CD1c-positive myeloid dendritic cell (primary cell): ENCODE results near the gene SLC17A6.

Experiments
- DNase-seq: peaks from one replicate; pipeline ENCODE4 v3.0.0-alpha.2; 2016; ENCODE audit errors: extremely low spot score

SLC17A6 gene

DNA sequence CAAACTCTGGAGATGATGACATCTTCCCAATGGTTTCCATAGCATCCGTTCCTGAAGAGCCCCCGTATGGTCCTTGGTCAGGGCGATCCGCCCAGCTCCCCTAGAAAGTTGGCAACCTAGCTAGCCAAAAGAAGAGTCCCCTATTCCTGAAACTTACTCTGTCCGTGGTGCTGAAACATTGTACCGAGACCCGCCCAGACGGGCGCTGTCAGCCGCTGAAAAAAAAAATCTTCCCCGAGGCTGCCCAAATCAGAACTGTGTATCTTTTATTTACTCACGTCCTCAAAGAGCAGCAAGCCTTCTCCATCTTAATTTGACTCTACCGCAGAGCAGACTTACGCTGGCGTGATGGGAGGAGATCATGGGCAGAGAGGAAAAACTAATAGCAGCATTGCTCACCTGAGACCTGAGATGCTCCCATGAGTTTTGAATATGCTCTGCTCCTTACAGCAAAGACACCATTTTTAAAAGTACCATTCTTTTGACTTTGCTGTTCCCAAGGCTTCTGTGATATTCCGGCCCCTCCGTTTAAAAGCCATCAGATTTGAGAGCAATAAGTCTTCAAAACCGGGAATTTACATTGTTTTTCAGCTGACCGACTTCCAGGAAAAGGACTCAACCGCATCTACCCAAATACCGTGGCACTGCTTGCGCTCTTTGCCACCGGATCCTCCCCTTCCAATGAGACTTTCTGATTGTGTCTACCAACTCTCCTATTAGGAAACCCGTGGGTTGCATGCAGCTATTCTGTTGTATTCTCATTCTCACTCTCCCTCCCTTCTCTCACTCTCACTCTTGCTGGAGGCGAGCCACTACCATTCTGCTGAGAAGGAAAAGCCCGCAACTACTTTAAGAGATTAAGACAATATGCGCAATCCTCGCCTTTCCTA lies at the start of gene SLC17A6:
SLC17A6 (plus strand) TSS at position 786 of the 890 bp plus-strand sequence. CDS start 153 bp downstream, outside the sequence.
- peak; percentile 8 for DNase-seq

DNA sequence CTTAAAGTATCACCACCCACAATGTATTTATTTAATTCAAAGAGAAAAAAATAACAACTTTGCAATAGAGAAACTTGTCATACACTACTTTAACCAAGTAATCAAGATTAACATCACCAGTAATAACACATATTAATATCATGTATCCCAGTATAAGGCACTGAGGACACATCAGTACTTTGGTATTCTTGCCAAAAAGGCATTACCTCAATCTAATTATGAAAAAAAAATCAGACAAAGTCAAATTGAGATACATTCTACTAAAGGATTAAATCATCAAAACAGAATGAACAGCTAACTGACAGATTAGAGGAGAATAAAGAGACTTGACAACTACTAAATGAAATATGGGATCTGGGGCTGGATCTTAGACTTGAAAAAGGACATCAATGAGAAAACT lies 35.8 kb upstream of the SLC17A6 start:
- no peak for DNase-seq

DNA sequence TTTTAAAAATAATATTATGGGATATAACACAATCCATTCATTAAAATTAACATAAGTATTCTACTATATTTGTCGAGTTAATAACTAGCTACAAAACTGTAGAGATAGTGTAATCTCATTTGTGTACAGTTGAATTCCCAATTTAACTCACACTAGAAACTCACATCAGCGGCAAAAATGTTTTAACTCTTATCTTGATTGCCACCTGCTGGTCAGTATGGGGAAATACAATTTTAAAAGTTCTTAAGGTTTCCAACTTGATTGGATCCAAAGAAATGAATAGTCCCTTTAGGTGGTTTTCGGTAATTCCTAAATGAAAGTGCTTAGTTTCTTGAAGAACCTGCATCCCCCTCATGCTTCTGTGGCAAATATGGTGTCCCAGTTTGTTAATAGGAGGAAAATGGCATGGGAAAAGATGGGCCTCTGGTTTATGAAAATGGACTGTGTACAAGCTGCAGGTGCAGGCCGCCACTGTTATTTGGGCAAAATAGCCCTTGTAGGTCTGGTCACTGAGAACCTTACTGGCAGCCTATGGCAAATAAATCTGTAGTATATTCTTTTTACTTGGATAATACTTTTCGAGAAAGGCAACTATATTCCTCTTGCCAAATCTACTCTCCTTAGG lies 33.7 kb upstream of the SLC17A6 start:
- peak; percentile 47 for DNase-seq

DNA sequence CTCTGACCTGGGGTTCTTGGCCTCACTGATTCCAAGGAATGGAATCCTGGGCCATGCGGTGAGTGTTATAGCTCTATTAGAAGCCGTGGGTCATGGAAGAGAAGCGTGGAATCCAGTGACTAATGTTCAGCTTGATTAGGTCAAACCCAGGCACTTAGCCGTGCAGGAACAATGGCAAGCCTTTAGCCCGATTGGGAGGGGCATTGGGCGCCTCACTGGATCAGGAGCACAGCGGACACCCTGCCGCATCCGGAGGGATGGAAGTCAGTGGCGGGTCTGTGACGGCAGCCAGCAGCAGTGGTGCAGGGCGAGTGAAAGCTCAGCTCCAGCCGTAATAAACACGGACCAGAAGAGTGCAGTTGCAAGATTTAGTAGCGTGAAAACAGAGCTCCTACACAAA lies 20.5 kb upstream of the SLC17A6 start:
- DNase-seq, result no peak

DNA sequence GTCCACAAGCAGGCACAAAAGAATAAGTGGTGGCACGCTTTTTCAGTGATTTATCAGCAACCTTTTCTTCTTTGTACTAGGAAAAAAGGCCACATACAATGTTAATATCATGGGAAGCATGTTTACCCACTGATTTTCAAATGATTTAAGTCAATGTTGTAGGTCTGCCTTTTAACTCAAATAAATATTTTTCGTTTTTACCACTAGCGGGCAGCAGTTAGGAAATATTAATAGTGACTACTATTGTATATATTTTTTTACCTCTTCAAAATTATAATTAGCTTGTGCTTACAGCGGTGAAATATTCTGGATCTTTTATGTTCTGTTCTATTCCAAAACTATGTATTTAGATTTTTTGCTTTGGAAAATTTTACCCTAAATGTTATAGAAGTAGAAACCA lies 6.4 kb upstream of the SLC17A6 start:
- no peak for DNase-seq

DNA sequence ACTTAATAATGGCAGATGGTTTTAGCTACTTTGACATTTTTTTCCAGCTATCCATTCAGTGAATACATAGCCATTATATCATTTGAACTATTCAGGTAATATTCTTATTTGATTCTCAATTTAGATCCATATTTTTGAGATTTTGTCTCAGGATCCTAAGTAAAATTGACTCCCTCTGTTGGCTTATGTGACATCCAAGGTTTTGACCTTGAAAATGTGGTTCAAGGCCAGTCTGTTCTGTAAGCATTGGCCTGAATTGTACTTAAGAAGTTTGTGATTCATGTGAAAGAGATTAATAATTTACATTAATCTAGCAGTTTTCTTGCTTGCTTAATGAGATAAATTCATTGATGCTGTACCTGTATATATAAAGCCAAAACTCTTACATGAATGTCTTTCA lies 1.6 kb upstream of the SLC17A6 start:
- DNase-seq, result no peak

DNA sequence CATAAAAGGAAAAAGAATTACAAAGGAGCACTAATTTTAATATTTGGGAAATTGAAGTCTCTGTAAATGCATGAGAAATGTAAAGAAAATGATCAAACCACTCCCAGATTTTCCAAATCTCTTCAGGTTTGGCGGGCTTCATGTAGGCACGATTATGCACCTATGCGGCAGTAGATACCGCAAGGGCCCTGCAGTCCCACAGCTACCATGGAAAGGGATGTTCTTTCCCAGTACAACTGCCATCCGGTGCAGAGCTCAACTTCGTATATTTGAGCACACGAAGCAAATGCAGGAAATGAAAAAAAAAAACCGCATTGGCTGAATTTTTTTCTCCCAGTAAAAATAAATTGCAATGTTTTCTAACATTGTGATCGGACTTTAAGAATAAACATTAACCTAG lies 1.4 kb downstream of the SLC17A6 start:
- no peak for DNase-seq

DNA sequence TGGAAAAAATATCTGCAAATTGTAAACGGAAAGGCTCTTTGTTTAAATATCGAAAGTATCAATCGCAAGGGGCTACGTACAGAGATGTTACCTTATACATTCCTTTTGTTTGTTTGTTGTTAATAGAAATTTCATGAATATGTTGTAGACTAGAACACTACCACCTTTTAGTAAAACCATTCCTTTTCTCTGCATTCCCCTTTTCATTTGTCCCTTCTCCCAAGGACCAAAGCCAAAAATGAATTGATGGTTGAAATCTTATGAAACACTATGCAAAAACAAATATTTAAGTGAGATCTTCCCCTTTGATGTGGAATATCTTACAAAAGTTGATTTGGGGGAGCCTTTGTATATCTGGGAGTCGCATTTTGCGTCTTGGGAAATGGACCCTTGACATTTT lies 2.1 kb downstream of the SLC17A6 start:
- DNase-seq, result no peak

DNA sequence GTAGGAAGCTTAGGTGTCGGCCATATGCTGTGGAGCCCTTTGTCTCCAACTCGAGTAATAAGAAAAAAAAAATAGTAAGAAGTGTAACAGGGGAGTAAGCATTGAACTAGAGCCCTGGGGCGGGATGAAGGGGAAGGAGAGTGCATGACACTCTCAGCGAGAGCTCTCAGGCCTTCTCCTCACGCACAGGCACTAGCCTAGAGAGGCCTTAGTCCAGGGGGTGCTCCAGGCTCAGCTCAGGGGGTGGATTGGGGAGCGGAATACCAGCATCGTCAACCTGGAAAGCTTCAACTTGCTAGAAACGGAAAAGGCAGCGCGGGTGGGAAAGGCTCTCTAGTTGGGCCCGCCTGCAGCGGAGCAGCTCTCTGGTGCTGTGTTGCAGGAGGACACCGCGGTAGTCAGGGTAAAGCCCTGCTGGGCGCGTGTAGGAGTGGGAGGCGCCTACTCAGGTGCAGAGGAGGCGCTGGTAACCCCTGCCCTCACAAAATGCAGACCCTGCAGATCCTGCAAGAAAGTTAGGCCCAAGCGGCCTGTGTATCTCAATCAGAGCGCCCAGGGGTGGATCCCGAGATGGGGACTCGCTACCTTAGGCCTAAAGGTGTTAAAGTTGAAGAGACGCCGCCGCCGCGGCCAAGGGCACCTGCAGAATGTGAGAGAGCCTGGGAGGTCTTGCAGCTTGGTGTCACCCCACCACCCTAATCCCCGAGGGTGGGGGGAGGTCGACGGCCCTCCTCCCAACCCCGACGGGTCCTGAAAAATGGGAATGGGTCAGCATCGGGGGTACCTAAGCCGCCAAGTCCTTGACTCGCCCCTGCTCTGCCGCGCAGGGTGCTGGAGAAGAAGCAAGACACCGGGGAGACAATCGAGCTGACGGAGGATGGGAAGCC lies 2.8 kb downstream of the SLC17A6 start:
- DNase-seq, result no peak

DNA sequence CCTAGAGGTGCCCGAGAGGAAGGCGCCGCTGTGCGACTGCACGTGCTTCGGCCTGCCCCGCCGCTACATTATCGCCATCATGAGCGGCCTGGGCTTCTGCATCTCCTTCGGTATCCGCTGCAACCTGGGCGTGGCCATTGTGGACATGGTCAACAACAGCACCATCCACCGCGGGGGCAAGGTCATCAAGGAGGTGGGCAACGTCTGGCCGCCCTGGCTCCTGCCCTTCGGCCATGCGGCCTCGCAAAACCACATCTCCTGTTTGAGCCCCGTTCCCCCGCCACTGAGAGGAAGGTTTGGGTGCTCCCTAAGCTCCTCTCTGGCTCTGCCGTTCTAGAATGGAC lies 3.4 kb downstream of the SLC17A6 start:
- no peak for DNase-seq

DNA sequence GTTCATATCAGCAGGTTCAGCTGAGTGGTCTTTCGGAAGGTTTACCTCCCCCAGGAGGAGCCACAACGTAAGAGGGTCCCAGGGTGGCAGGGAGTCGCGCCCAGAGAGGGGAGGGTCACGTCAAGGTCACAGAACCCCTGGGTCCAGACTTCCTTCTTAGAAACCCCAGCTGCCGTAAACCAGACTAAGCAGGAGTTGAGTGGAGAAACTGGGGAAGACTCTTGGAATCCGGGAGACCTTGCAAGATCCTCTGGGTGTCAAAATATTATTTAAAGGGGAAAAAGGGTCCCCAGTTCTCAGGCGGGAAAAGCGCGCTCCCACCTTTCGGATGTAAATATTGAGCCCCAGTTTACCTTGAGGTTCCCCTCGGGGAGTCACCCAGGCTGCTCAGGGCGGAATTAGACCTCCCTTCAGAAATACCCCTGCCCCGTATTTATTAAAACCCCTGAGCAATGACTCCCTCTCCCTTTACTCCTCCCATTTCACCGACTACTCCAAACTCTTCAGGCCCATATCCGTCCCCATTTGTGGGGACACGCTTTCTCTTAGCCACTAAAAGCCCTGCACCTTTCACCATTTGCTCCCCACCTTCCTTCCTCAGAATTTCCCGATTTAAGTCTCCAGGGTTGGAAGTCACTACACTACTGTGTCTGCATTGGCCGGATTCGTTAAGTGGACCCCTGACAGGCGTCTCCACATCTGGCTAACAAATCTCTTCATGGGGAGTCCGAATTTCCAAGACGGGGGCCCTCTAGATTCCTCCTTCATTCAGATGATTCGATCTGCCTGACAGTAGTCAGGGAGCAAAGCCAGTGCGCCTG lies 4.2 kb downstream of the SLC17A6 start:
- no peak for DNase-seq

DNA sequence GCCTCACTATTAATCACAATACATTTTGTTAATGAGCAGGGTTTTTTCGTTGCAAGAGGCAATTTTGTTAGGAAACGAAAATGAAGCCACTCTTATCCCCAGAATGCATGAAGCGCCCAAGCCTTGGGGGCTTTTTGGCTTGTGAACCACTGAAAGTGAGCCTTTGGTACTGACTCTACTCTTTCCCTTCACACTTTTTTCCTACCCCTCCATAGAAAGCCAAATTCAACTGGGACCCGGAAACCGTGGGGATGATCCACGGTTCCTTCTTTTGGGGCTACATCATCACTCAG lies 4.8 kb downstream of the SLC17A6 start:
- DNase-seq, result no peak

DNA sequence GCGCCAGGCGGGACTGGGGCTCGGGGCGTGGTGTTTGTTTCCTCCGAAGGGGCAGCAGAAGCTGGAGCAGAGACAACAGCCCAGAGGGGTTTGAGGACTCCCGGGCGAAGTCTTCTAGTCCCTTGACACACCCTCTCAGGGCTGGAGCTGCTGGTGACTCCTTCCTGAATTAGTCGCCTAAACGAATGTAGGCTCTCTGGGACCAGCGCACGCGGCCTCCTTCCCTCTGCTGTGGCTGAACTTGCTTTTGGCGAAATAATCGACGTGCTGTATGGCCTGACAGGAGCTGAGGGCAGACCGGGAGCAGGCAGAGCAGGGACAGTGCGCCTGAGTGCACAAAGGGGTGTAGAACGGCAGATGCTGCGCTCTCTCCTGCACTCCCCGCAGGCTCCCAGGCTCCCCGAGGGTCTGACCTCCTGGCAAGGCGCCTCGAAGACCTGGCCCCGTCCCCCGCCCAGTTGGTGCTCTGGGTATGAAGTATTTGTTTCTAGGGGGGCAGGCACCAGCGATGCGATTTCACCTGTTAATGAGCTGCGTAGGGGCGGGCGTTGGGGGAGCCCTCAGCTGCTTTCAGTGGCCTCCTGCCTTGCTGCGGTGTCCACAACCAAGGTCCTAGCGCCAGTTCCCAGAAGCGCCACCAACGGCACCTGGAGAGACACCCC lies 5.3 kb downstream of the SLC17A6 start:
- no peak for DNase-seq

DNA sequence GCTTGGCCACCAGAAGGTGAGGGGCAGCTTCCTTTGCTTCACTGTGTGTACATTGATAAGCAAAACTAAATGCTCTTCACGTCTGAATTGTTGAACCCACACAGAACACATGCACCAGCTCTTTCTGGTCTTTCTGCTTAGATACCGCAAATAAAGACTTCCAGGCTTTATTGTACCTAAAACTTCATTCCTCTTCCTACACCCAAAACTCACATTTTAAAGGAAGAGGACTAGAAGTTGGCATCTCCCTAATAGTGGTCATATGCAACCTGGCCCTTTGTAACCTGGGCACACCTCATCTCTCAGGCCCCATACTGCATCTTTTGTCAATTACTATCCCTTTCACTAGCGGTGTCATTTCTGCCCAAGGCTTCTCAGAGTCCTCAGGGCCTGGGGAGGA lies 5.9 kb downstream of the SLC17A6 start:
- DNase-seq, result no peak

DNA sequence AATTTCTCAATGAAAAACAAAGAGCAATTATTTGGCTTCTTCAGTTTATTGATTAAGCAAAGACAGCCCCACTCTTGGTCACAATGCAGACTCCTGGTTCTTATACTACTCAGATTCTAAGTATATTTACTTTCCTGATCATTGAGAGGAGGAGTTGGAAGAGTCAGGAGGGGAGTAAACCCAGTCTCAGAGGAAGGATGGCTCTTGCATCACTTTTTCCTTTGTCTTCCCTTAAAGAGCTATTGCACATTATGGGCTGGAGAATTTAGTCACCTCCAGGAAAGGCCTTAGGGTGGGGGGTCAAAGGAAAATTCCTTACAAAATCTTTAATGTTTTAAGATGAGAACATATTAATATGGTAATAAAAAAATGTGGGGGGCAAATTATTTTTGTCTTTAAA lies 8.1 kb downstream of the SLC17A6 start:
- no peak for DNase-seq

DNA sequence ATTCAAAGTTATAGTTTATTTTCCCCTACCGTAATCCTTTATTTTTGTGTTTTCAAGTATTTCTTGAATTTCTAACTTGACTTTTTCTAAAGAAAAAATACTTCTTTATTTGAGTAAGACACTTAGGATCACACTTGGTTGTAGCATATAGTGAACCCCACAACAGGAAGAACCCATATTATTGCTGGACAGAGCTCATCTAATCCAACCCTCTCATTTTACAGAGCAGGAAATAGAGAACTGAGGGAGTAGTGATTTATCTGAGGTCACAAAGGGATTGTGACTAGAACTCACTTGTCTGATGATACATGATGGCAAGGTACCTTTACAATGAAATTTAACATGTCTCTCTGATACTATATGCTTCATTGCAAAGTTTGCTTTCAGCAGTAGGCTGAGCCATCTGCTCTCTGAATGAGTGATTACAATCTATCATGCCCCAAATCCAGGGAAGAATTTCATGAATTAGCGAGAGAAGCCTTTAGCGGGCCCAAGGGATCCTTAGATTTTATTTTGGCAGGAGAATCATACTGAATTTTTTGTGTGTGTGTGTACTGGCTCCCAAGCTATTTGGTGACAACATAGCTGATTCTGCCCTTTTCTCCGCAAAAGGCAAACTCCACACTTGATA lies 9.8 kb downstream of the SLC17A6 start:
- DNase-seq, result no peak

DNA sequence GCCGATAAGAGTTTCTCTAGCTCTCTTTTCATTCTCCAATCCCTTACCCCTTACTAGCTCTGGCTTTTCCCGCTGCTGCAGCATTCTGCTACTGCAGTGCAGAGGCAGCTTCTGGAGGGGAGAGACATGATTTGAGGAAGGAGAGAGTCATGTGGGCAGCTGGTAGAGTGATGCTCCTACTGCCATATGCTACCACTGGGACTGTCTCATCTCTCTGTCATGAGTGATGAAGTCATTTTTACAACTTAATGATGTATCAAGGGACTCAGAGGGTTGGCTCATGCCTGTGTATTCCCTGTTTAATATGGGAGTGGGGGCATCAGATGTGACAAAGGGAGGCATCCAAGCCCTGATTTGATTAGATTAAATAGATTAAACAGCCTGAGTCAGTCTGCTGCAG lies 11.3 kb downstream of the SLC17A6 start:
- DNase-seq, result no peak

DNA sequence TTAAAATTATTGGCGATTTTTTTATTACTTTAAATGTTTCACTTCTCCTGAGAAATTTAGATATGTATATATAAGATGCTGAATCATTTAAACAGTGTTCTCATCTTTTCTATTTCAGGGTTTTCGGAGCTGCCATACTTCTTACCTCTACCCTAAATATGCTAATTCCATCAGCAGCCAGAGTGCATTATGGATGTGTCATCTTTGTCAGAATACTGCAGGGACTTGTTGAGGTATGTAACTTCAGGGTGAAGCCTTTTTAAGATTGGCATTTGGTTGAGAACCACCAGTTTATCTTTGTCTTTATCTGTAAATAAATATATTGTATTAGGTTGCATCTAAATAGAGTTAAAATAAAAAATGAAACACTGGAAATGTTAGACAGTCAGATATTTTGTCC lies 21.1 kb downstream of the SLC17A6 start:
- no peak for DNase-seq

DNA sequence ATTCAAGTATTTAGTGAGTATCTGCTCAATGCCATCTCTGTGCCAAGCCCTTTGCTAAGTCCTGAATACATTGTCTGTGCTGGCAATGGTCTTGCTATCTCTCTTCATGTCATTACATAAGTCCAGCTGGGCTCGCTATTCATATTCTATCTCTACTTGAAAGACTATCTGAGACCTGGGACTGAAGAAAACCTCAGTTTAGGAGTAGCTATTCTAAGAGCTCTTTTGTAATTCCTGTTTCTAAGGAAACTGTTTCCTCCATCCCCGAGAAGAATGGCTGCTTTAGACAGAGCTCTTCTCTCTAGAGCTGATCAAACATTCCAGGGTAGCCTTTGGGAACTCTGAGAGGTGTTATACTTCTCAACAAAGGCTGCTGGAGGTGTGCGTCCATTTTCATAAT lies 33.0 kb downstream of the SLC17A6 start:
- no peak for DNase-seq

DNA sequence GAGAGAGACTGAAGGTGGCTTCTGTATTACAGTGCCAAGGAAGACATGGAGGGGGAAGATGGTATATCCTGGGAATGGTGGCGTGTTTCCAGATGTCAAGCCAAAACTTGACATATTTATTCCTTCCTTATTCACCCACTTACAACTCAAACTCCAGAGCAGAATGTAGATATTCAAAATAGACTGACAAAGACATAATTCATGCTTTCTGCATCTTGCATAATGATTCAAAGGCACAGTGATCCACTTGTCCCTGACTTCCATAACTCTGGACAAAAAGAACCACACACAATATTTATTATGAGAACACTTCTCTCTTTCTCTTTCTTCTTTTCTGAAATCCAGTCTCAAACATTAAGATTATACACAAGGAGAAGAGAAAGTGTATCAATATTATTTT lies 48.9 kb downstream of the SLC17A6 start:
- no peak for DNase-seq
